Gastroesophageal sphincter (tissue), 4 donors: Measurements from ENCODE around the gene BFSP1. TPM values are rescaled to one million over a fixed set of nuclear protein-coding genes. Genes with fewer than 3 reads are reported as not detected.

Experiments
- ATAC-seq: fragments of 150-250 bp; one replicate; pipeline ENCODE4 v1.9.1; 2016; ENCODE audit warnings: mild to moderate bottlenecking, moderate library complexity
- H3K27ac ChIP-seq, 4 donors: fragments of 200-600 bp; sonication (generic) in 3 of 4; 1 replicate in 3 of 4; 2 replicates in 1 of 4; pipeline ENCODE4 v1.5.1; 2016 to 2019
- H3K27me3 ChIP-seq: fragments of 200-600 bp; sonication (generic); one replicate; pipeline ENCODE4 v1.5.1; 2019
- H3K36me3 ChIP-seq, 2 donors: fragments of 200-600 bp; sonication (generic); one replicate each; pipeline ENCODE4 v1.5.1; 2019; ENCODE audit warnings: control low read depth in 1 of 2
- H3K4me1 ChIP-seq, 3 donors: fragments of 200-600 bp; sonication (generic); 1 replicate in 2 of 3; 2 replicates in 1 of 3; pipeline ENCODE4 v1.5.1; 2016 to 2019; ENCODE audit warnings: control low read depth in 2 of 3
- H3K4me3 ChIP-seq, 2 donors: fragments of 200-600 bp; sonication (generic); one replicate each; pipeline ENCODE4 v1.5.1; 2019; ENCODE audit warnings: mild to moderate bottlenecking in 1 of 2, moderate library complexity in 1 of 2
- H3K9me3 ChIP-seq, 3 donors: fragments of 200-600 bp; sonication (generic); one replicate each; pipeline ENCODE4 v1.5.1; 2017 to 2019; ENCODE audit warnings: control low read depth in 2 of 3
- EP300 ChIP-seq: sonication (generic); formaldehyde crosslinking; IDR thresholded peaks from one replicate; pipeline ENCODE4 v1.6.1; 2017; ENCODE audit warnings: antibody characterized with exemption, mild to moderate bottlenecking
- POLR2A ChIP-seq, 2 donors: fragments of 450-650 bp; IDR thresholded peaks; one replicate each; pipeline ENCODE4 v1.6.1; 2017; ENCODE audit warnings: antibody characterized with exemption in 2 of 2, mild to moderate bottlenecking in 2 of 2, moderate library complexity in 1 of 2
- POLR2AphosphoS5 ChIP-seq: sonication (generic); formaldehyde crosslinking; IDR thresholded peaks from one replicate; pipeline ENCODE4 v1.6.1; 2017; ENCODE audit warnings: antibody characterized with exemption
- WGBS, 2 donors: methylation state at CpG; one replicate each; pipeline ENCODE4 v1.1.5; 2018; ENCODE audit warnings: low coverage in 1 of 2; 5-methylcytosine and 5-hydroxymethylcytosine counted together
- total RNA-seq, 4 donors: library from RNA; depleted of rRNA; stranded (reverse); fragments of >200 nt; gene quantifications; one replicate each; pipeline ENCODE4 v1.1.0, GENCODE V29; 2016
- TF ChIP-seq, protein P1 (sequence below), 4 experiments: fragments of 200-600 bp in 2 of 4; fragments of 450-650 bp in 2 of 4; sonication (generic) in 1 of 4; IDR thresholded peaks; one replicate each; pipeline ENCODE4 v1.5.1; 2017 to 2019; ENCODE audit warnings: antibody characterized with exemption in 4 of 4, mild to moderate bottlenecking in 2 of 4, moderate library complexity in 2 of 4

Gene BFSP1
- total RNA-seq, 4 donors from 2014 or later, result 2.0 to 5.9 (median 5.0) TPM

- Histone ChIP-seq H3K4me1 (no peaks in the 10 kb centered on the region), H3K27ac (no peak overlapping the region), H3K9me3 (peaks cover 0 to 4% (median 0%) of the 10 kb centered on the region in 3 donors), H3K36me3 (no peaks in the 10 kb centered on the region), H3K4me3 (no peak overlapping the region), H3K27me3 (peaks cover 45% of the 10 kb centered on the region)
- WGBS, 2 donors, result 60% methylated on average over 1 of the region's 1 CpG; no CpG with 5 or more reads in 1 of the 2 donors
- no peak for ATAC-seq
- TF ChIP-seq, protein P1, sequence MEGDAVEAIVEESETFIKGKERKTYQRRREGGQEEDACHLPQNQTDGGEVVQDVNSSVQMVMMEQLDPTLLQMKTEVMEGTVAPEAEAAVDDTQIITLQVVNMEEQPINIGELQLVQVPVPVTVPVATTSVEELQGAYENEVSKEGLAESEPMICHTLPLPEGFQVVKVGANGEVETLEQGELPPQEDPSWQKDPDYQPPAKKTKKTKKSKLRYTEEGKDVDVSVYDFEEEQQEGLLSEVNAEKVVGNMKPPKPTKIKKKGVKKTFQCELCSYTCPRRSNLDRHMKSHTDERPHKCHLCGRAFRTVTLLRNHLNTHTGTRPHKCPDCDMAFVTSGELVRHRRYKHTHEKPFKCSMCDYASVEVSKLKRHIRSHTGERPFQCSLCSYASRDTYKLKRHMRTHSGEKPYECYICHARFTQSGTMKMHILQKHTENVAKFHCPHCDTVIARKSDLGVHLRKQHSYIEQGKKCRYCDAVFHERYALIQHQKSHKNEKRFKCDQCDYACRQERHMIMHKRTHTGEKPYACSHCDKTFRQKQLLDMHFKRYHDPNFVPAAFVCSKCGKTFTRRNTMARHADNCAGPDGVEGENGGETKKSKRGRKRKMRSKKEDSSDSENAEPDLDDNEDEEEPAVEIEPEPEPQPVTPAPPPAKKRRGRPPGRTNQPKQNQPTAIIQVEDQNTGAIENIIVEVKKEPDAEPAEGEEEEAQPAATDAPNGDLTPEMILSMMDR (IDR thresholded peaks at IDR 0.05), result no peak
- TF ChIP-seq POLR2A (IDR thresholded peaks at IDR 0.05), result no peak
- TF ChIP-seq POLR2AphosphoS5, result no peak
- TF ChIP-seq EP300, result no peak
Measured at GRCh38 chr20:17457079-17457478, 74.1 kb downstream of the BFSP1 start.

DNA sequence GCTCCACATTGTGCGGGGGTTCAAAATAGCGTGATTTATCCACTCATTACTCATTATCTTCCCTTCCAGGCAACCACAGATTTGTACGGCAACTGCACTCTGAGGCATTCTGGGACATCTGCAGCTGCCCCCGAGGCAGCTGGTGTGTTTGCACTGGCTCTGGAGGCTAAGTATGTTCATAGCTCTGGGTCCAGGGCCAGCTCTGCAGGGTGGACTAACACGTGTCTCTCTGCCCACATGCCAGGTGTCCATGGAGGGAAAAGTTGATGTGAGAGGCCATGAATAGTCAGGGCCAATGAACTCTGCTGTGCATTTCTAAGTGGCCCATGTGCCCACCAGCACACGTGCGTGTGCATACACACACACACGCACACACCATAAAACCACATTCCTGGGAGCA, 74.9 kb downstream of the BFSP1 start:
- 80 to 83% methylated on average over 6 to 8 of the region's 8 CpGs for WGBS, 2 donors
- TF ChIP-seq EP300 (no peak), POLR2A (IDR thresholded peaks at IDR 0.05) (no peak), POLR2AphosphoS5 (no peak)
- peaks cover 0 to 4% (median 0%) of the 10 kb centered on the region in 3 donors for H3K9me3 ChIP-seq
- no peaks in the 10 kb centered on the region for H3K36me3 ChIP-seq
- peaks cover 49% of the 10 kb centered on the region for H3K27me3 ChIP-seq
- no peaks in the 10 kb centered on the region for H3K4me1 ChIP-seq
- no peak for ATAC-seq
- H3K4me3 ChIP-seq, result no peak overlapping the region
- H3K27ac ChIP-seq, result no peak overlapping the region

DNA sequence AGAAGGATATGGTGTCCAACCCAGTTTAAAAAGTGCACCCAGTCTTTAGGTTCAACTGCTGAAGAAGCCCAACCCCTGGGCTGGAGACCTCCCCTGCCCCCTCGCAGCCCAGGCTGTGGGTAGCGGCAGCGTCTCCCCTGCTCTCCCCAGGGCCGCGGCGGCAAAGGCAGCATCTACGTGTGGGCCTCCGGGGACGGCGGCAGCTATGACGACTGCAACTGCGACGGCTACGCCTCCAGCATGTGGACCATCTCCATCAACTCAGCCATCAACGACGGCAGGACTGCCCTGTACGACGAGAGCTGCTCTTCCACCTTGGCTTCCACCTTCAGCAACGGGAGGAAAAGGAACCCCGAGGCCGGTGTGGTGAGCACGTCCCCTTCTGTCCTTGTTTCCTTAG, 77.6 kb downstream of the BFSP1 start:
- WGBS, 2 donors, result no CpG with 5 or more reads among the region's 22 CpGs
- ATAC-seq, result no peak

GRCh38 chr20:17452441-17452840, 78.7 kb downstream of the BFSP1 start:
- 64% methylated on average over 3 of the region's 3 CpGs; no CpG with 5 or more reads in 1 of the 2 donors for WGBS, 2 donors
- Histone ChIP-seq H3K4me3 (no peak overlapping the region), H3K9me3 (peaks cover 0 to 4% (median 0%) of the 10 kb centered on the region in 3 donors), H3K36me3 (no peaks in the 10 kb centered on the region), H3K27ac (no peak overlapping the region), H3K27me3 (peaks cover 52% of the 10 kb centered on the region), H3K4me1 (no peaks in the 10 kb centered on the region)
- TF ChIP-seq POLR2AphosphoS5, result no peak
- TF ChIP-seq POLR2A (IDR thresholded peaks at IDR 0.05), result no peak
- TF ChIP-seq EP300, result no peak
- TF ChIP-seq, protein P1 (IDR thresholded peaks at IDR 0.05), result no peak
- ATAC-seq, result no peak

More for the DNA sequence above, 77.6 kb downstream of the BFSP1 start:
- H3K36me3 ChIP-seq, result no peaks in the 10 kb centered on the region
- H3K27ac ChIP-seq, result no peak overlapping the region
- no peak overlapping the region for H3K4me3 ChIP-seq
- no peaks in the 10 kb centered on the region for H3K4me1 ChIP-seq
- peaks cover 0 to 4% (median 0%) of the 10 kb centered on the region in 3 donors for H3K9me3 ChIP-seq
- TF ChIP-seq EP300 (no peak), POLR2AphosphoS5 (no peak), POLR2A (IDR thresholded peaks at IDR 0.05) (no peak)
- TF ChIP-seq, protein P1 (IDR thresholded peaks at IDR 0.05), result no peak
- H3K27me3 ChIP-seq, result peaks cover 55% of the 10 kb centered on the region

- no peak for ATAC-seq
- Histone ChIP-seq H3K9me3 (peaks cover 0 to 4% (median 0%) of the 10 kb centered on the region in 3 donors), H3K27ac (no peak overlapping the region), H3K4me3 (no peak overlapping the region), H3K36me3 (no peaks in the 10 kb centered on the region), H3K4me1 (no peaks in the 10 kb centered on the region), H3K27me3 (peaks cover 27% of the 10 kb centered on the region)
- TF ChIP-seq POLR2A (IDR thresholded peaks at IDR 0.05), result no peak
- no peak for TF ChIP-seq POLR2AphosphoS5
- TF ChIP-seq, protein P1 (IDR thresholded peaks at IDR 0.05), result no peak
- TF ChIP-seq EP300, result no peak
- 60 to 78% methylated on average over 1 of the region's 2 CpGs for WGBS, 2 donors
Measured at GRCh38 chr20:17449031-17449430, 82.1 kb downstream of the BFSP1 start.
